Measurements from ENCODE around the gene HEBP2.
"Not testable (repeated sequence)": the region's sequence is repeated elsewhere in the genome, so short reads cannot be mapped to it uniquely, and the experiment has no call there.

Gene HEBP2

GRCh38 chr6:138403801-138404665, at the start of gene HEBP2:
HEBP2 (plus strand) TSS chr6:138404223; CDS start chr6:138404496, 273 bp downstream.
- peak; percentile 72 to 89 for DNase-seq (ENCODE audit: low read depth in 1 of 2, low spot score in 1 of 2)

- no peak for DNase-seq (ENCODE audit: low read depth in 1 of 2, low spot score in 1 of 2)
Observed at GRCh38 chr6:138357928-138358327, 46.1 kb upstream of the HEBP2 start.

GRCh38 chr6:138368684-138369083, 35.3 kb upstream of the HEBP2 start:
- DNase-seq (ENCODE audit: low read depth in 1 of 2, low spot score in 1 of 2): not testable (repeated sequence)

- DNase-seq (ENCODE audit: low read depth in 1 of 2, low spot score in 1 of 2): no peak
Observed at GRCh38 chr6:138370631-138371451, 33.2 kb upstream of the HEBP2 start.

GRCh38 chr6:138371452-138371711, 32.6 kb upstream of the HEBP2 start:
- DNase-seq (ENCODE audit: low read depth in 1 of 2, low spot score in 1 of 2): no peak

DNA sequence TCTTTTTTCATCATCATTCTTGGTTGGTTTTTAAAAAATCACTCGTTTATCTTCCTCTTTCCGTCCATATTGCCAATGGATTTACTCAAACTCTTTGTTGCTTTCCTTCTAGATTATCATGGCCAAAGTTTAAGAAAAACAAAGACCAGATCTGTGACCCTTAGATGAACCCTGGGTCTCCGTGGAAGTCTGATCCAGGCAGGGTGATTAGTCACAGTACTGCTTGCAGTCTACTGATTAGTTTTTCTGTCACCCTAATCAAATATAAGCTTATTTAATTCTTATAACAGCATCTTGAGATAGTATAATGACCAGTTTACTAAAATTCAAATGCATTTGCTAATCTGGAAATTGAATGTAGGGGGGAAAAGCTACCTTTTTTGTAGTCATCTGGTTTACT, 32.3 kb upstream of the HEBP2 start:
- no peak for DNase-seq (ENCODE audit: low read depth in 1 of 2, low spot score in 1 of 2)

DNA sequence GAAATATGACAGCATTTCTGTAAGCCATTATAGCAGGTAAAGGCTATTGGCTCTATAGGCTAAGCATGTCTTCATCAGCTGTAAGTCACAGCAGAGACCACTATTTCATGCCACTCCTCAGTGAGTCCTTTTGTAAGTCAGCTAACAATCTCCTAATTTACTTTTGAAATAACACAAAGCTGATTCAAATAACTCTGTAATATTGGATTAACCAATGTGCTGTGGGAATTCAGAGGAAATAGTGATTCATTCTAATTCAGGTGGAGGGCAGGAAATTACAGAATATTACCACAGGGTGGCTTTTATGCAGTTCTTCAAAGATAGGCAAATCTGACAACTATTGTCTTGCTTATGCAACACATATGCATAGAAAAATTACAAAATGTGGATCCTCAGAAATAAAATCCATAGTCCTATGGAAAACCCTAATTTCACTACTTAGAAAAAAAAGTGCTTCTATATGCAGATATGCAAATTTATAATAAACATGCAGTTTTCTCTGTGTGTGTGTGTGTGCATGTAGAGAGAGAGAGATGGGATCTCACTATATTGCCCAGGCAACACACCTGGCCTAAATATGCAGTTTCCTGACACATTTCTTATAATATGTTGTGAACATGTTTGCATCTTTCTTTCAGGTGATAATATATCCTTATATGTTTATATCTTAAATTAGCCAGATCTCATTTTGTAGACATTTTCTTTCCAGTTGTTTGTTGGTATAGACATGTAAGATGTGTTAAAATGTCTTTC, 31.1 kb upstream of the HEBP2 start:
- no peak for DNase-seq (ENCODE audit: low read depth in 1 of 2, low spot score in 1 of 2)

- no peak for DNase-seq (ENCODE audit: low read depth in 1 of 2, low spot score in 1 of 2)
Observed at GRCh38 chr6:138374230-138374629, 29.8 kb upstream of the HEBP2 start.

DNA sequence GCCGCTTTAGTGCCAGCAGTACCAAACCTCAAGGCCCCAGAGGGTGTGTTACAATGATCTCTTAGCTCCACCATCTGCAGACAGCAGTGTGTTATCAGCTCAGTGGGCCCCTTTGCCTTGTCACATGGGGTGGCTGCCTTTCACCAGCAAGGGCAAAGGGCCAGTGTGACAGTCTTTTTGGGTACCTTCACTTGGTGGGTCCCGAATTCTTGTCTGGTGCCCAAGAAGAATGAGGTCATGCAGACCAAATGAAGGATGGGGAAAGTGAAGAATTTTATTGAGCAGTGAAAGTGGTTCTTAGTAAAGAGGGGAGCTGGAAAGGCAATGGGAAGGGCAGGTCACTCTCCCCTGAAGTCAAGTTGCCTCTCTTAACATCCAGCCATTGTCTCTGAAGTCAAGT, 29.2 kb upstream of the HEBP2 start:
- DNase-seq (ENCODE audit: low read depth in 1 of 2, low spot score in 1 of 2): no peak

DNA sequence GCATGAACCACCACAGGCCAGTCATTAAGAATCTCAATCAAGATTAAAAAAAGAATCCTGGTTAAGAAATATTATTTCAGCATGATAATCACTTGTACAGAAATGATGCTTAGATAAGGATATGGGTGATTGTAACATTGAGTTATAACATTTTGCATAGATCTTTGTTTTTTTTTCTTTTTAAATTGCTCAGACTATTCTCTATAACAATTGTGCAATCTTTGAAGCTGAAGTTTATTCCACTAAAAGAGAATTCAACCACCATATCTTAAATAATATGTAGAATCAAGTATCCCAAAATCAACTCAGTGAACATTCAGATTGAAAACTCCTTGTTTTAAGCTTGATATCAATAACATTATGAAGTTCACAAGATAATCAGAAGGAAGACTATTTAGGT, 27.0 kb upstream of the HEBP2 start:
- no peak for DNase-seq (ENCODE audit: low read depth in 1 of 2, low spot score in 1 of 2)

- no peak for DNase-seq (ENCODE audit: low read depth in 1 of 2, low spot score in 1 of 2)
Observed at GRCh38 chr6:138377844-138378243, 26.2 kb upstream of the HEBP2 start, which contains the start of gene SMIM28. SMIM28 (plus strand) TSS chr6:138377905; CDS start chr6:138378073, 168 bp downstream.

DNA sequence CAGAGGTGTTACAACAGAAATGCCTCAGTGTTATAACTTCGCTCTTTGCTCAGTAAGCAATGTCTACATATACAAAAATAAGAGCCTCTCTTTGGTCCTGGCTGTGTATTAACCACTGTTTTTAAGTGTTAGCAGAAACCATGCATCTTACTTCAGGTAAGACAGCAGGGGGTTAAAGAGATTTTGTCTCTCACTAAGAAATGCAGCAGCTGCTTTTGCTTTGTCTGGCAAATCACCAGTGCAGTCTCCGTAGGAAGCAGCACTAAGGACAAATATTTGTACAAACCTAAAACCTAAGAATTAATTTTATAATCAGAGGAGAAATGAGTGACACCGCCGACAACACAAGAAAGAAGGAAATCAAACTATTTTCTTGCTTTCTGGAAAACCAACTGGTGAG, 25.6 kb upstream of the HEBP2 start:
- DNase-seq (ENCODE audit: low read depth in 1 of 2, low spot score in 1 of 2): no peak

GRCh38 chr6:138382498-138383265, 21.3 kb upstream of the HEBP2 start:
- no peak for DNase-seq (ENCODE audit: low read depth in 1 of 2, low spot score in 1 of 2)

DNA sequence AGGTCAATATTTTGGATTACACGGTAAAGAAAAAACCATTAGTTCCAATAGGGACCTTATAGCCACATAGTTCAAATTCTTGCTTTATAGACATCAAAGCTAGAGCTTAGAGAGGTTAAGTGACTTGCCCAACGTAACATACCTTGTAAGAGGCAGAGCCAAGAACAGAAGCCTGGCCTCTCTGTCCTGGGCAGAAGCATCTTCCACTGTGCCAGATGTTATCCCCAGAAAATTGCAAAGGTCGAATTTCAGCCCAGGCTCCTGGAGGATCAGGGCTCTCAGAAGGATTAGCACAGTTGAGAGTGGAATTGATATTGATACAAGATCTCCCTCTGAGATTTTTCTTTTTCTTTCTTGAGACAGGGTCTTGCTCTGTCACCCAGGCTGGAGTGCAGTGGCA, 20.2 kb upstream of the HEBP2 start:
- no peak for DNase-seq (ENCODE audit: low read depth in 1 of 2, low spot score in 1 of 2)

GRCh38 chr6:138386897-138387296, 17.1 kb upstream of the HEBP2 start:
- DNase-seq (ENCODE audit: low read depth in 1 of 2, low spot score in 1 of 2): no peak

GRCh38 chr6:138387577-138388368, 16.2 kb upstream of the HEBP2 start:
- no peak for DNase-seq (ENCODE audit: low read depth in 1 of 2, low spot score in 1 of 2)

DNA sequence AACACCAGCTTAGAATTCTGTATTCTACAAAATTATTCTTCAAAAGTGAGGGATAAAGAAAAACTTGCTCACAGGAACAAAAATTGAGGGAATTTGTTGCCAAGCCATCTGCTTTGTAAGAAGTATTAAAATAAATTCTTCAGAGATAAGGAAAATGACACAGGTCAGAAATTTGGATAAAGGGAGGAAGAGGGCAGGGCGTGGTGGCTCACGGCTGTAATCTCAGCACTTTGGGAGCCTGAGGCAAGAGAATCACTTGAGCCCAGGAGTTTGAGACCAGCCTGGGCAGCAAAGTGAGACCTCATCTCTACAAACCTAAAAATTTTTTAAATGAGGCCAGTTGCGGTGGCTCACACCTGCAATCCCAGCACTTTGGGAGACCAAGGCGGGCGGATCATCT, 14.5 kb upstream of the HEBP2 start:
- no peak for DNase-seq (ENCODE audit: low read depth in 1 of 2, low spot score in 1 of 2)

GRCh38 chr6:138393871-138394783, 9.9 kb upstream of the HEBP2 start:
- DNase-seq (ENCODE audit: low read depth in 1 of 2, low spot score in 1 of 2): no peak

DNA sequence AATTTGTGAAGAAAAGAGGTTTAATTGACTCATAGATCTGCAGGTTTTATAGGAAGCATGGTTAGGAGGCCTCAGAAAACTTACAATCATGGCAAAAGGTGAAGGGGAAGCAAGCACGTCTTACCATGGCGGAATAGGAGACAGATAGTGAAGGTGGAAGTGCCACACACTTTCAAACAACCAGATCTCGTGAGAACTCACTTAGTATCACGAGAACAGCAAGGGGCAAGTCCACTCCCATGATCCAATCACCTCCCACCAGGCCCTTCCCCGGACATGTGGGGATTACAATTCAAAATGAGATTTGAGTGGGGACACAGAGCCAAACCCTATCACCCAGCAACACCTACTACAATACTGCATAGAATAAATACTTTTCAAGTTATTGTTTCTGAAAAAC, 7.3 kb upstream of the HEBP2 start:
- no peak for DNase-seq (ENCODE audit: low read depth in 1 of 2, low spot score in 1 of 2)
